Glutamatergic neuron (in vitro differentiated cells): ENCODE results near the gene B4GALT5. TPM values are rescaled to one million over a fixed set of nuclear protein-coding genes. Genes with fewer than 3 reads are reported as not detected.

Source experiments
- DNase-seq: peaks from one replicate; pipeline ENCODE4 v3.0.0; 2022
- H3K27ac Mint-ChIP-seq: one replicate; pipeline ENCODE4 v1.8.0; 2020; ENCODE audit warnings: mild to moderate bottlenecking, mixed read lengths, inconsistent platforms; ENCODE audit not compliant: unreplicated experiment
- H3K27me3 Mint-ChIP-seq: one replicate; pipeline ENCODE4 v1.8.0; 2020; ENCODE audit warnings: mild to moderate bottlenecking, moderate library complexity, mixed read lengths, inconsistent platforms; ENCODE audit not compliant: unreplicated experiment
- H3K36me3 Mint-ChIP-seq: one replicate; pipeline ENCODE4 v1.8.0; 2020; ENCODE audit warnings: mild to moderate bottlenecking, mixed read lengths, inconsistent platforms; ENCODE audit not compliant: unreplicated experiment
- H3K4me1 Mint-ChIP-seq: one replicate; pipeline ENCODE4 v1.8.0; 2020; ENCODE audit warnings: mild to moderate bottlenecking, low read depth, mixed read lengths, inconsistent platforms; ENCODE audit not compliant: unreplicated experiment
- H3K4me3 Mint-ChIP-seq: one replicate; pipeline ENCODE4 v1.8.0; 2020; ENCODE audit warnings: mild to moderate bottlenecking, mixed read lengths, inconsistent platforms; ENCODE audit not compliant: unreplicated experiment
- H3K9me3 Mint-ChIP-seq: one replicate; pipeline ENCODE4 v1.8.0; 2020; ENCODE audit warnings: mild to moderate bottlenecking, moderate library complexity, mixed read lengths, inconsistent platforms; ENCODE audit not compliant: unreplicated experiment
- total RNA-seq: library from RNA; stranded (reverse); fragmentation: NEBNext Ultra II Directional; extraction: Animal tissue kit (Norgen Biotek cat#: 25700); gene quantifications from one replicate; pipeline ENCODE4 v1.2.1, GENCODE V29; 2021; ENCODE audit not compliant: unreplicated experiment
- TF ChIP-seq, protein P1 (sequence below): fragments of 200-600 bp; sonication (generic); IDR thresholded peaks from one replicate; pipeline ENCODE4 v1.5.0; 2021; ENCODE audit not compliant: partially characterized antibody, unreplicated experiment

The B4GALT5 gene
- total RNA-seq, 1 donor from 2014 or later, result 61.3 TPM

DNA sequence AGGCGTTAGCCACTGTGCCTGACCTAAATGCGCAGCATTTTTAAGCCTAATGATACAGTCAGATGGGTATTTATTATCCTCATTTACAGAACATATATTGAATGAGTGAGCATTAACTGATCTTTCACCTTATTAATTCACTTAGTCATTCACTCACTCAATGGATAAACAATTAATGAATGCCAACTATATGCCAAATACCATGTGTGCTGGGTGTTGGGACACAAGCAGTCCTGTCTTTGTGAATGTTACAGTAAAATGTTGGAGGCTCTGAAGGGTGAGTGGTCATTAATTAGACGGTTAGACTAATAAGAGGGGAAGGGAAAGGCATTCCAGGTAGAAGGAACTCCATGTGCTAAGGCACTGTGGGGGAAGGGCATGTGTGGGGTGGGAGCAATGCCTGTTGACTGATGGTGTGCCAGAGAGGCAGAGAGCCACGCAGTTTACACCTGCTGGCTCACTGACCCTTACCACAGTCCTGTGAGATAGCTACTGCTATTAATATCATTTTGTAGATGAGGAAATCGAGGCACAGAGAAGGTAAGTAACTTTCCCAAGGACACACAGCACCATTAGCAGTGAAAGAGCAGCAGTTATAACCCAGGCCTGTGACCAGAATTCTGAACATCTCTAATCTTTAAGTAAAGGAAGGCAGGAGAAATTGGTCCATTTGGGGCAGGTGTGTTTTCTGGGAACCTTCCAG is 38.7 kb upstream of the B4GALT5 start:
- H3K27ac Mint-ChIP-seq, result no peak overlapping the region

DNA sequence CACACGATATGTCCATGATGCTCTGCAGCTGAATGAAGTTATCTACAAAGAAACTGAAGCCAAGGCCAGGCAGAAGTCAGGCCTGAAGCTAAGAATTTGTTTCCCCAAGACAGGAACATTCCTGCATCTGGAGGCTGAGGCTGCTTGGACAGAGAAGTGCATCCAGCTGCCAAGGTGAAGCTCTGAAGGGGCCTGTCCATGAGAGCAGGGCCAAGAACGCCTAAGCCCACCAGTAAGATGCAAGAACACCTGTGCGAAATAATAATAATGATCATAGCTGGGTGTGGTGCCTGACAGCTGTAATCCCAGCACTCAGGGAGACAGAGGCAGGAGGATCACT is 37.7 kb upstream of the B4GALT5 start:
- Mint-ChIP-seq H3K4me1 (no peaks in the 10 kb centered on the region), H3K27me3 (peaks cover 3% of the 10 kb centered on the region), H3K4me3 (no peak overlapping the region), H3K27ac (no peak overlapping the region), H3K9me3 (peaks cover 4% of the 10 kb centered on the region), H3K36me3 (no peaks in the 10 kb centered on the region)
- TF ChIP-seq, protein P1, sequence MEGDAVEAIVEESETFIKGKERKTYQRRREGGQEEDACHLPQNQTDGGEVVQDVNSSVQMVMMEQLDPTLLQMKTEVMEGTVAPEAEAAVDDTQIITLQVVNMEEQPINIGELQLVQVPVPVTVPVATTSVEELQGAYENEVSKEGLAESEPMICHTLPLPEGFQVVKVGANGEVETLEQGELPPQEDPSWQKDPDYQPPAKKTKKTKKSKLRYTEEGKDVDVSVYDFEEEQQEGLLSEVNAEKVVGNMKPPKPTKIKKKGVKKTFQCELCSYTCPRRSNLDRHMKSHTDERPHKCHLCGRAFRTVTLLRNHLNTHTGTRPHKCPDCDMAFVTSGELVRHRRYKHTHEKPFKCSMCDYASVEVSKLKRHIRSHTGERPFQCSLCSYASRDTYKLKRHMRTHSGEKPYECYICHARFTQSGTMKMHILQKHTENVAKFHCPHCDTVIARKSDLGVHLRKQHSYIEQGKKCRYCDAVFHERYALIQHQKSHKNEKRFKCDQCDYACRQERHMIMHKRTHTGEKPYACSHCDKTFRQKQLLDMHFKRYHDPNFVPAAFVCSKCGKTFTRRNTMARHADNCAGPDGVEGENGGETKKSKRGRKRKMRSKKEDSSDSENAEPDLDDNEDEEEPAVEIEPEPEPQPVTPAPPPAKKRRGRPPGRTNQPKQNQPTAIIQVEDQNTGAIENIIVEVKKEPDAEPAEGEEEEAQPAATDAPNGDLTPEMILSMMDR, result no peak
- DNase-seq, result no peak

More for the DNA sequence above, 38.7 kb upstream of the B4GALT5 start:
- Mint-ChIP-seq H3K27me3 (peaks cover 3% of the 10 kb centered on the region), H3K36me3 (no peaks in the 10 kb centered on the region), H3K4me1 (no peaks in the 10 kb centered on the region), H3K9me3 (peaks cover 4% of the 10 kb centered on the region), H3K4me3 (no peak overlapping the region)
- TF ChIP-seq, protein P1, result no peak
- no peak for DNase-seq

DNA sequence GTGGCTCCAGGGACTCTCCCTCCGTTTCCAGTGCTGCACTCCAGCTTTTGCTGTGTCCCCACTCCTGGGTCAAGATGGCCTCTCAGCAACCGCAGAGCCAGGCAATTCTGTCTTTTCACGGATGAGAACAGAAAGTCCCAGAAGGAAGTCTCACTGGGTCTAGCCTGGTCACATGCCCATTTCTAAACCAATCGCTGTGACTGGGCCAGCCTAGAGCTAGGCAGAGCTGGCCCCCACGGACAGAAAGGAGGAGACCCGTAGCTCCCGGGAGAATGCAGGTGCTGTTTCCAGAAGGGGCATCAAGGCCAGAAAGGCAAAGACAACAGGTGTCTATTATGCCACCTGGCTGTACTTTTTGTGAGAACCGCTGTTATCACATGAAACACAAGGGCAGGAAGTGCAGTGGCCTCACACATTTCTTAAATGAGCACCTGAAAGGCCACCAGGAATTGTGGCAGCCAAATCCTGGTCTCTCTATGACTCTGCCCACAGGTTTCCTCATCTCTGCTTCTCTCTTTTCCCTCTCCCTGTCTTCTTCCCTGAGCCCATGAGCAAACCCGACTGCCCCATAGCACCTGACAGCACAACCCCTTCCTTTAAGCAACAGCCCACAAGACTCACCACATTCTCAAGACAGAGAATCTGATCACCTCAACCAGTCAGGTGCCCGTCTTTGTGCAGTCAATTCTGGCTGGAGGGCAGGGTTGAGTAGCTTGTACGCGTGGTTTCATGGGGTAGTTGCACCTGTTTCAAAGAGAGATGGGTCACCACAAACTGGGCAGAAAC is 37.1 kb upstream of the B4GALT5 start:
- H3K9me3 Mint-ChIP-seq, result peaks cover 4% of the 10 kb centered on the region
- no peak for DNase-seq
- H3K4me3 Mint-ChIP-seq, result no peak overlapping the region
- TF ChIP-seq, protein P1, result no peak
- no peaks in the 10 kb centered on the region for H3K4me1 Mint-ChIP-seq
- peaks cover 3% of the 10 kb centered on the region for H3K27me3 Mint-ChIP-seq
- H3K36me3 Mint-ChIP-seq, result no peaks in the 10 kb centered on the region
- H3K27ac Mint-ChIP-seq, result no peak overlapping the region

DNA sequence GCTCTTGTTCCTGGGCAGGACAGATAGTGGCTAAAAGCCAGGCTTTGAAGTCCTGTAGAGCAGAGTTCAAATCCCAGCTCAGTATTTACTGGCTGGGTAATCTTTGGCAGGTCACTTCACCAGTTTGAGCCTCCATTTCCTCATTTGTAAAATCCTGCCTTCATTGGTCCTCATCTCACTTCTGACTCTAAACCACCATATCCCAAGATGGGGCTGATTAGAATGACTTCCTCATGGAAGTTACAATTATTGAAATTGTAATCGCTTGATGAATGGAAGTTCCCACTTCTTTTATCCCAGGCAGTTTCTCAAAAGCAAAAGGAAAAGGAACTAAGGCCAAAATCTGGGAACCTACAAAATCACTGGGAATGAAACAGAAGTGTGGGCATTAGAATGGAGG is 35.9 kb upstream of the B4GALT5 start:
- Mint-ChIP-seq H3K27ac (no peak overlapping the region), H3K27me3 (peaks cover 3% of the 10 kb centered on the region), H3K4me1 (no peaks in the 10 kb centered on the region), H3K9me3 (peaks cover 4% of the 10 kb centered on the region), H3K4me3 (no peak overlapping the region), H3K36me3 (no peaks in the 10 kb centered on the region)
- DNase-seq, result no peak
- TF ChIP-seq, protein P1, result no peak

DNA sequence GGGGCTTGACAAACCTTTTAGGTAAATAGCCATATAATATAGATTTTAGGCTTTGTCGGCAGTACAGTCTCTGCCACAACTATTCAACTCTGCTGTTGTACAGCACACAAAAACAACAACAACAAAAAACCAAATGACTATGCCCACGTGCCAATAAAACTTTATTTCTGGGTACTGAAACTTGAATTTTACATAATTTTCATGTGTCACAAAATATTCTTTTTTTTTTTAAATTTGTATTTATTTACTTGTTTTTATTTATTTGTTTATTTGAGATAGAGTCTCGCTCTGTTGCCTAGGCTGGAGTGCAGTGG is 34.8 kb upstream of the B4GALT5 start:
- no peaks in the 10 kb centered on the region for H3K4me1 Mint-ChIP-seq
- peaks cover 4% of the 10 kb centered on the region for H3K9me3 Mint-ChIP-seq
- H3K27ac Mint-ChIP-seq, result no peak overlapping the region

More for the DNA sequence above, 34.8 kb upstream of the B4GALT5 start:
- no peak for DNase-seq
- H3K27me3 Mint-ChIP-seq, result peaks cover 3% of the 10 kb centered on the region
- H3K4me3 Mint-ChIP-seq, result no peak overlapping the region
- TF ChIP-seq, protein P1, result no peak
- no peaks in the 10 kb centered on the region for H3K36me3 Mint-ChIP-seq
